Peyer's patch (tissue), 4 donors: ENCODE measurements around the gene SLCO6A1. TPM values are rescaled to one million over a fixed set of nuclear protein-coding genes. Genes with fewer than 3 reads are reported as not detected.

Experiments used
- DNase-seq, 3 donors: peaks; one replicate each; pipeline ENCODE4 v3.0.0-alpha.2; 2017 to 2019
- H3K27ac ChIP-seq, 4 donors: fragments of 200-600 bp; sonication (generic); one replicate each; pipeline ENCODE4 v1.5.1; 2016 to 2019
- H3K27me3 ChIP-seq, 2 donors: fragments of 200-600 bp; sonication (generic); one replicate each; pipeline ENCODE4 v1.5.1; 2019
- H3K36me3 ChIP-seq, 3 donors: fragments of 200-600 bp; sonication (generic); one replicate each; pipeline ENCODE4 v1.5.1; 2016 to 2019
- H3K4me1 ChIP-seq, 4 donors: fragments of 200-600 bp; sonication (generic); one replicate each; pipeline ENCODE4 v1.5.1; 2016 to 2019
- H3K4me3 ChIP-seq, 4 donors: fragments of 200-600 bp; sonication (generic); 1 replicate in 3 of 4; 2 replicates in 1 of 4; pipeline ENCODE4 v1.5.1; 2016 to 2019; ENCODE audit warnings: mild to moderate bottlenecking in 1 of 4
- H3K9me3 ChIP-seq, 4 donors: fragments of 200-600 bp; sonication (generic); one replicate each; pipeline ENCODE4 v1.5.1; 2016 to 2019; ENCODE audit warnings: mild to moderate bottlenecking in 1 of 4
- CTCF ChIP-seq, 6 experiments: fragments of 450-650 bp in 4 of 6; fragments of 200-600 bp in 2 of 6; sonication (generic) in 1 of 6; IDR thresholded peaks; one replicate each; pipeline ENCODE4 v1.5.1; 2017 to 2019; ENCODE audit warnings: antibody characterized with exemption in 6 of 6, mild to moderate bottlenecking in 3 of 6, moderate library complexity in 1 of 6
- POLR2A ChIP-seq, 2 donors: fragments of 450-650 bp; IDR thresholded peaks; one replicate each; pipeline ENCODE4 v1.5.1; 2017; ENCODE audit warnings: antibody characterized with exemption in 2 of 2, mild to moderate bottlenecking in 2 of 2, moderate library complexity in 2 of 2
- total RNA-seq, 4 donors: library from RNA; depleted of rRNA; stranded (reverse); fragments of >200 nt; gene quantifications; one replicate each; pipeline ENCODE4 v1.1.0, GENCODE V29; 2016

The SLCO6A1 gene
- total RNA-seq, 4 donors from 2014 or later, result not detected

- TF ChIP-seq CTCF (IDR thresholded peaks at IDR 0.05) (no peak), POLR2A (IDR thresholded peaks at IDR 0.05) (no peak)
- H3K27ac ChIP-seq, result no peak overlapping the region
- DNase-seq, result no peak
- H3K36me3 ChIP-seq, result no peaks in the 10 kb centered on the region
- H3K4me3 ChIP-seq, result no peak overlapping the region
- H3K4me1 ChIP-seq, result no peaks in the 10 kb centered on the region
- no peaks in the 10 kb centered on the region for H3K27me3 ChIP-seq
- no peaks in the 10 kb centered on the region for H3K9me3 ChIP-seq
Measured at GRCh38 chr5:102414448-102414847, 84.4 kb downstream of the SLCO6A1 start.

GRCh38 chr5:102388235-102388634, 110.6 kb downstream of the SLCO6A1 start:
- no peak overlapping the region for H3K27ac ChIP-seq
- no peaks in the 10 kb centered on the region for H3K9me3 ChIP-seq
- no peaks in the 10 kb centered on the region for H3K4me1 ChIP-seq
- TF ChIP-seq CTCF (IDR thresholded peaks at IDR 0.05), result no peak
- no peak for TF ChIP-seq POLR2A (IDR thresholded peaks at IDR 0.05)
- no peak overlapping the region for H3K4me3 ChIP-seq
- DNase-seq, result no peak
- no peaks in the 10 kb centered on the region for H3K27me3 ChIP-seq
- no peaks in the 10 kb centered on the region for H3K36me3 ChIP-seq

- no peak overlapping the region for H3K4me3 ChIP-seq
- no peak for DNase-seq
- TF ChIP-seq POLR2A (IDR thresholded peaks at IDR 0.05) (no peak), CTCF (IDR thresholded peaks at IDR 0.05) (no peak)
- no peak overlapping the region for H3K27ac ChIP-seq
- H3K9me3 ChIP-seq, result no peaks in the 10 kb centered on the region
- H3K27me3 ChIP-seq, result no peaks in the 10 kb centered on the region
- H3K4me1 ChIP-seq, result no peaks in the 10 kb centered on the region
- no peaks in the 10 kb centered on the region for H3K36me3 ChIP-seq
Measured at GRCh38 chr5:102385365-102385764, 113.4 kb downstream of the SLCO6A1 start.

GRCh38 chr5:102380174-102380573, 118.6 kb downstream of the SLCO6A1 start:
- Histone ChIP-seq H3K9me3 (no peaks in the 10 kb centered on the region), H3K4me1 (no peaks in the 10 kb centered on the region), H3K27ac (no peak overlapping the region), H3K4me3 (no peak overlapping the region), H3K36me3 (no peaks in the 10 kb centered on the region), H3K27me3 (no peaks in the 10 kb centered on the region)
- DNase-seq, result no peak
- TF ChIP-seq POLR2A (IDR thresholded peaks at IDR 0.05) (no peak), CTCF (IDR thresholded peaks at IDR 0.05) (no peak)

GRCh38 chr5:102375876-102376275, 122.9 kb downstream of the SLCO6A1 start:
- no peaks in the 10 kb centered on the region for H3K9me3 ChIP-seq
- TF ChIP-seq POLR2A (IDR thresholded peaks at IDR 0.05), result no peak
- no peak for TF ChIP-seq CTCF (IDR thresholded peaks at IDR 0.05)
- DNase-seq, result no peak
- no peaks in the 10 kb centered on the region for H3K4me1 ChIP-seq
- no peaks in the 10 kb centered on the region for H3K36me3 ChIP-seq
- no peak overlapping the region for H3K27ac ChIP-seq
- no peaks in the 10 kb centered on the region for H3K27me3 ChIP-seq
- H3K4me3 ChIP-seq, result no peak overlapping the region

- Histone ChIP-seq H3K27ac (no peak overlapping the region), H3K27me3 (no peaks in the 10 kb centered on the region), H3K9me3 (no peaks in the 10 kb centered on the region), H3K36me3 (no peaks in the 10 kb centered on the region), H3K4me1 (no peaks in the 10 kb centered on the region), H3K4me3 (no peak overlapping the region)
- TF ChIP-seq CTCF (IDR thresholded peaks at IDR 0.05) (no peak), POLR2A (IDR thresholded peaks at IDR 0.05) (no peak)
- no peak for DNase-seq
Measured at GRCh38 chr5:102375272-102375671, 123.5 kb downstream of the SLCO6A1 start.
